Type B pancreatic cell (in vitro differentiated cells): Measurements from ENCODE around the gene GJA4. TPM values are rescaled to one million over a fixed set of nuclear protein-coding genes. Genes with fewer than 3 reads are reported as not detected.

Experiments used
- DNase-seq: peaks from one replicate; pipeline ENCODE4 v3.0.0; 2021; ENCODE audit warnings: mixed read lengths; ENCODE audit not compliant: unreplicated experiment; ENCODE audit errors: extremely low spot score
- H3K27ac Mint-ChIP-seq: 2 replicates; pipeline ENCODE4 v1.8.0; 2021; ENCODE audit warnings: mild to moderate bottlenecking, mixed read lengths
- H3K27me3 Mint-ChIP-seq: 2 replicates; pipeline ENCODE4 v1.8.0; 2021; ENCODE audit warnings: mixed read lengths
- H3K36me3 Mint-ChIP-seq: 2 replicates; pipeline ENCODE4 v1.8.0; 2021; ENCODE audit warnings: mixed read lengths
- H3K4me1 Mint-ChIP-seq: one replicate; pipeline ENCODE4 v1.8.0; 2021; ENCODE audit warnings: mixed read lengths; ENCODE audit not compliant: unreplicated experiment
- H3K4me3 Mint-ChIP-seq: 2 replicates; pipeline ENCODE4 v1.8.0; 2021; ENCODE audit warnings: mild to moderate bottlenecking, mixed read lengths
- H3K9me3 Mint-ChIP-seq: 2 replicates; pipeline ENCODE4 v1.8.0; 2021; ENCODE audit warnings: mixed read lengths
- total RNA-seq: library from RNA; stranded (reverse); gene quantifications from 2 replicates; pipeline ENCODE4 v1.2.1, GENCODE V29; 2021; ENCODE audit warnings: low replicate concordance
- TF ChIP-seq, protein P1 (sequence below): fragments of 200-600 bp; sonication (generic); conservative IDR thresholded peaks from 2 replicates; pipeline ENCODE4 v1.5.0; 2021; ENCODE audit warnings: antibody characterized with exemption, mild to moderate bottlenecking

GJA4 gene
- total RNA-seq, 1 donor from 2014 or later = 0.87 TPM

GRCh38 chr1:34824817-34825454, 32.1 kb downstream of the GJA4 start:
- no peak overlapping the region for H3K4me3 Mint-ChIP-seq
- H3K36me3 Mint-ChIP-seq = no peaks in the 10 kb centered on the region
- no peak for DNase-seq

GRCh38 chr1:34825455-34826091, 32.8 kb downstream of the GJA4 start:
- Mint-ChIP-seq H3K9me3 (no peaks in the 10 kb centered on the region), H3K27ac (no peak overlapping the region), H3K4me1 (peaks cover 14% of the 10 kb centered on the region), H3K27me3 (peaks cover 4% of the 10 kb centered on the region), H3K4me3 (no peak overlapping the region), H3K36me3 (no peaks in the 10 kb centered on the region)
- no peak for DNase-seq
- TF ChIP-seq, protein P1, sequence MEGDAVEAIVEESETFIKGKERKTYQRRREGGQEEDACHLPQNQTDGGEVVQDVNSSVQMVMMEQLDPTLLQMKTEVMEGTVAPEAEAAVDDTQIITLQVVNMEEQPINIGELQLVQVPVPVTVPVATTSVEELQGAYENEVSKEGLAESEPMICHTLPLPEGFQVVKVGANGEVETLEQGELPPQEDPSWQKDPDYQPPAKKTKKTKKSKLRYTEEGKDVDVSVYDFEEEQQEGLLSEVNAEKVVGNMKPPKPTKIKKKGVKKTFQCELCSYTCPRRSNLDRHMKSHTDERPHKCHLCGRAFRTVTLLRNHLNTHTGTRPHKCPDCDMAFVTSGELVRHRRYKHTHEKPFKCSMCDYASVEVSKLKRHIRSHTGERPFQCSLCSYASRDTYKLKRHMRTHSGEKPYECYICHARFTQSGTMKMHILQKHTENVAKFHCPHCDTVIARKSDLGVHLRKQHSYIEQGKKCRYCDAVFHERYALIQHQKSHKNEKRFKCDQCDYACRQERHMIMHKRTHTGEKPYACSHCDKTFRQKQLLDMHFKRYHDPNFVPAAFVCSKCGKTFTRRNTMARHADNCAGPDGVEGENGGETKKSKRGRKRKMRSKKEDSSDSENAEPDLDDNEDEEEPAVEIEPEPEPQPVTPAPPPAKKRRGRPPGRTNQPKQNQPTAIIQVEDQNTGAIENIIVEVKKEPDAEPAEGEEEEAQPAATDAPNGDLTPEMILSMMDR = no peak

More at GRCh38 chr1:34824817-34825454, 32.1 kb downstream of the GJA4 start:
- Mint-ChIP-seq H3K27ac (no peak overlapping the region), H3K9me3 (no peaks in the 10 kb centered on the region), H3K4me1 (peaks cover 14% of the 10 kb centered on the region), H3K27me3 (peaks cover 4% of the 10 kb centered on the region)
- TF ChIP-seq, protein P1 = no peak

DNA sequence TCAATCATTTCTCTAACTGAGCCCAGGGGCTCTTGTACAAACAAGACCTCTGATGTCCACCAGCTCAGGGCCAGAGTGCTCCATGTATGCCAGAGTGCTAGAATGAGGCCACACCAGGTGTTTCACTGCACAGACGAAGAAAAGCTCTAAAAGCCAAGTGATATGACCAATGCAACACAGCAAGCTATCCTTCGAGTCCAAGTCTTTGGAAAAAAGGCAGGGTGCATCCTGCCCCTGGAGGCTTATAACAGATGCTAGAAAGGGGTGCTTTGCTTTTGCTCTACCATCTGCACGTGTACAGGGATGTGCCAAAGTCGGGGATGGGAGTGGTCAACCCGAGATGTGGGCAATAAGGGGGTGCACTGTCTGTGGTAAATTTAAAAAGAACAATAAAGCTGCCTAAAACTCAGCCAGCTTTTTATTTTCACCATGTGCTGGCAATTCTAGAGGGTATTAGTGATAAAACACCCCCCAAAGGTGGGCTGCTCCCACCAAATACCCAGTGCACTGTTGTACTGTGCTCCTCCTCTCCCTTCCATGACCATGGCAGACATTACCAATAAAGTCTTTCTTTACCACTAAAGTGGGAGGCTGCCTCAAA, 34.6 kb downstream of the GJA4 start:
- H3K9me3 Mint-ChIP-seq = no peaks in the 10 kb centered on the region
- TF ChIP-seq, protein P1 = no peak
- H3K27me3 Mint-ChIP-seq = peaks cover 4% of the 10 kb centered on the region
- no peak overlapping the region for H3K27ac Mint-ChIP-seq
- H3K36me3 Mint-ChIP-seq = no peaks in the 10 kb centered on the region
- H3K4me3 Mint-ChIP-seq = no peak overlapping the region
- no peak for DNase-seq
- peaks cover 14% of the 10 kb centered on the region for H3K4me1 Mint-ChIP-seq

DNA sequence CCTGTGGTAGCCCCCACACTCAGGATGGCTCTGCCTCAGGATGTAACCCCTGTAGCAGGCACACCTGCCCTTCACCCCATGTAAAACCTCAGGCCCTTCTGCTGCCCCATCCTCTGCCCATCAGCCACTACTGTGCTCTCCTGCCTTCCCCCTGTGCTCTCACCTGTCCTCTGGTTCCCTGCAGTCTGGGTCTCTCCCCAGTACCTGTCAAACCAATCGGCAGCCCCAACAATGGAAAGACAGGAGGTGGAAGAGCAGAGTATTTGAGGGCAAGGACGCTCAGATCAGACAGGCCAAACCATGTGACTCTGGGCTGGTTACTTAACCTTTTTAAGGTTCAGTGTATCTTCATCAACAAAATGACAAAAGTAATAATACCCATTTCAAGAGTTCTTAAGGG, 35.8 kb downstream of the GJA4 start:
- TF ChIP-seq, protein P1 = no peak
- peaks cover 14% of the 10 kb centered on the region for H3K4me1 Mint-ChIP-seq
- no peaks in the 10 kb centered on the region for H3K9me3 Mint-ChIP-seq
- peaks cover 4% of the 10 kb centered on the region for H3K27me3 Mint-ChIP-seq
- H3K36me3 Mint-ChIP-seq = no peaks in the 10 kb centered on the region
- no peak overlapping the region for H3K4me3 Mint-ChIP-seq
- no peak for DNase-seq
- no peak overlapping the region for H3K27ac Mint-ChIP-seq

DNA sequence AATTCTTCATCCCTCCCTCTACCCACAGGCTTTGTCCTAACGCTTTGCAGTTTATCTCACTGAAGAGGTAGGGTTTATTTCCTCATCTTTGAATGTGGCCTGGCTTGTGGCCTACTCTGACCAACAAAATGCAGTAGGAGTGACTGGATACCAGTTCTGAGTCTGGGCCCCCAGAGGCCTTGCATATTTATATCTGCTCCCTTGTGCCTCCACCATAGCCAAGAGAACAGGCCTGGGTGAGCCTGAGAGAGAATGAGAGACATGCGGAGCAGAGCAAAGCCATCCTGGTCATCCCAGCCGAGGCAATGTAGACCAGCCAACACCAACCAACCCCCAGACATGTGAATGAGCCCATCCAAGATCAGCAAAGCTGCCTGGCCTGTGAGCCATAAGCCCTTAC, 36.5 kb downstream of the GJA4 start:
- Mint-ChIP-seq H3K27ac (no peak overlapping the region), H3K4me3 (no peak overlapping the region), H3K9me3 (no peaks in the 10 kb centered on the region), H3K4me1 (peaks cover 14% of the 10 kb centered on the region), H3K27me3 (peaks cover 4% of the 10 kb centered on the region), H3K36me3 (no peaks in the 10 kb centered on the region)
- TF ChIP-seq, protein P1 = no peak
- no peak for DNase-seq
